Glutamatergic neuron (in vitro differentiated cells): Measurements from ENCODE around the gene RNF115. TPM values are rescaled to one million over a fixed set of nuclear protein-coding genes. Genes with fewer than 3 reads are reported as not detected.

Experiments used
- DNase-seq: peaks from one replicate; pipeline ENCODE4 v3.0.0; 2022
- H3K27ac Mint-ChIP-seq: one replicate; pipeline ENCODE4 v1.8.0; 2020; ENCODE audit warnings: mild to moderate bottlenecking, mixed read lengths, inconsistent platforms; ENCODE audit not compliant: unreplicated experiment
- H3K27me3 Mint-ChIP-seq: one replicate; pipeline ENCODE4 v1.8.0; 2020; ENCODE audit warnings: mild to moderate bottlenecking, moderate library complexity, mixed read lengths, inconsistent platforms; ENCODE audit not compliant: unreplicated experiment
- H3K36me3 Mint-ChIP-seq: one replicate; pipeline ENCODE4 v1.8.0; 2020; ENCODE audit warnings: mild to moderate bottlenecking, mixed read lengths, inconsistent platforms; ENCODE audit not compliant: unreplicated experiment
- H3K4me1 Mint-ChIP-seq: one replicate; pipeline ENCODE4 v1.8.0; 2020; ENCODE audit warnings: mild to moderate bottlenecking, low read depth, mixed read lengths, inconsistent platforms; ENCODE audit not compliant: unreplicated experiment
- H3K4me3 Mint-ChIP-seq: one replicate; pipeline ENCODE4 v1.8.0; 2020; ENCODE audit warnings: mild to moderate bottlenecking, mixed read lengths, inconsistent platforms; ENCODE audit not compliant: unreplicated experiment
- H3K9me3 Mint-ChIP-seq: one replicate; pipeline ENCODE4 v1.8.0; 2020; ENCODE audit warnings: mild to moderate bottlenecking, moderate library complexity, mixed read lengths, inconsistent platforms; ENCODE audit not compliant: unreplicated experiment
- CTCF ChIP-seq: fragments of 200-600 bp; sonication (generic); IDR thresholded peaks from one replicate; pipeline ENCODE4 v1.5.0; 2021; ENCODE audit not compliant: partially characterized antibody, unreplicated experiment
- total RNA-seq: library from RNA; stranded (reverse); fragmentation: NEBNext Ultra II Directional; extraction: Animal tissue kit (Norgen Biotek cat#: 25700); gene quantifications from one replicate; pipeline ENCODE4 v1.2.1, GENCODE V29; 2021; ENCODE audit not compliant: unreplicated experiment

Gene RNF115
- total RNA-seq, 1 donor from 2014 or later: 20.5 TPM

- H3K27me3 Mint-ChIP-seq: no peaks in the 10 kb centered on the region
- DNase-seq: no peak
- peaks cover 3% of the 10 kb centered on the region for H3K4me1 Mint-ChIP-seq
- H3K27ac Mint-ChIP-seq: no peak overlapping the region
- H3K9me3 Mint-ChIP-seq: no peaks in the 10 kb centered on the region
- no peaks in the 10 kb centered on the region for H3K36me3 Mint-ChIP-seq
- H3K4me3 Mint-ChIP-seq: no peak overlapping the region
- no peak for TF ChIP-seq CTCF
Measured at GRCh38 chr1:145786271-145786670, 37.6 kb downstream of the RNF115 start.

- Mint-ChIP-seq H3K9me3 (no peaks in the 10 kb centered on the region), H3K4me3 (no peak overlapping the region), H3K27ac (no peak overlapping the region), H3K27me3 (no peaks in the 10 kb centered on the region), H3K4me1 (peaks cover 3% of the 10 kb centered on the region), H3K36me3 (no peaks in the 10 kb centered on the region)
- TF ChIP-seq CTCF: no peak
- DNase-seq: no peak
Measured at GRCh38 chr1:145785547-145785946, 38.3 kb downstream of the RNF115 start.

GRCh38 chr1:145784409-145784808, 39.5 kb downstream of the RNF115 start:
- TF ChIP-seq CTCF: no peak
- no peak for DNase-seq
- Mint-ChIP-seq H3K27ac (no peak overlapping the region), H3K4me1 (peaks cover 3% of the 10 kb centered on the region), H3K4me3 (no peak overlapping the region), H3K27me3 (no peaks in the 10 kb centered on the region), H3K9me3 (no peaks in the 10 kb centered on the region), H3K36me3 (no peaks in the 10 kb centered on the region)

- TF ChIP-seq CTCF: no peak
- peaks cover 3% of the 10 kb centered on the region for H3K4me1 Mint-ChIP-seq
- DNase-seq: no peak
- no peak overlapping the region for H3K27ac Mint-ChIP-seq
- no peaks in the 10 kb centered on the region for H3K36me3 Mint-ChIP-seq
- H3K27me3 Mint-ChIP-seq: no peaks in the 10 kb centered on the region
- no peak overlapping the region for H3K4me3 Mint-ChIP-seq
- no peaks in the 10 kb centered on the region for H3K9me3 Mint-ChIP-seq
Measured at GRCh38 chr1:145782272-145783099, 41.4 kb downstream of the RNF115 start.

GRCh38 chr1:145778146-145778540, 45.8 kb downstream of the RNF115 start:
- no peak for DNase-seq
- Mint-ChIP-seq H3K4me1 (no peaks in the 10 kb centered on the region), H3K36me3 (no peaks in the 10 kb centered on the region), H3K27me3 (no peaks in the 10 kb centered on the region), H3K9me3 (peaks cover 2% of the 10 kb centered on the region), H3K4me3 (no peak overlapping the region), H3K27ac (no peak overlapping the region)
- no peak for TF ChIP-seq CTCF
